Superior temporal gyrus (tissue), 1 donor: ENCODE results near the gene PIP5K1A.
"Not testable (repeated sequence)": the region's sequence is repeated elsewhere in the genome, so short reads cannot be mapped to it uniquely, and the experiment has no call there.

Experiments used
- DNase-seq: peaks from one replicate; pipeline ENCODE4 v3.0.0-alpha.2; 2016; ENCODE audit errors: extremely low spot score

The PIP5K1A gene, protein sequence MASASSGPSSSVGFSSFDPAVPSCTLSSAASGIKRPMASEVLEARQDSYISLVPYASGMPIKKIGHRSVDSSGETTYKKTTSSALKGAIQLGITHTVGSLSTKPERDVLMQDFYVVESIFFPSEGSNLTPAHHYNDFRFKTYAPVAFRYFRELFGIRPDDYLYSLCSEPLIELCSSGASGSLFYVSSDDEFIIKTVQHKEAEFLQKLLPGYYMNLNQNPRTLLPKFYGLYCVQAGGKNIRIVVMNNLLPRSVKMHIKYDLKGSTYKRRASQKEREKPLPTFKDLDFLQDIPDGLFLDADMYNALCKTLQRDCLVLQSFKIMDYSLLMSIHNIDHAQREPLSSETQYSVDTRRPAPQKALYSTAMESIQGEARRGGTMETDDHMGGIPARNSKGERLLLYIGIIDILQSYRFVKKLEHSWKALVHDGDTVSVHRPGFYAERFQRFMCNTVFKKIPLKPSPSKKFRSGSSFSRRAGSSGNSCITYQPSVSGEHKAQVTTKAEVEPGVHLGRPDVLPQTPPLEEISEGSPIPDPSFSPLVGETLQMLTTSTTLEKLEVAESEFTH

DNA sequence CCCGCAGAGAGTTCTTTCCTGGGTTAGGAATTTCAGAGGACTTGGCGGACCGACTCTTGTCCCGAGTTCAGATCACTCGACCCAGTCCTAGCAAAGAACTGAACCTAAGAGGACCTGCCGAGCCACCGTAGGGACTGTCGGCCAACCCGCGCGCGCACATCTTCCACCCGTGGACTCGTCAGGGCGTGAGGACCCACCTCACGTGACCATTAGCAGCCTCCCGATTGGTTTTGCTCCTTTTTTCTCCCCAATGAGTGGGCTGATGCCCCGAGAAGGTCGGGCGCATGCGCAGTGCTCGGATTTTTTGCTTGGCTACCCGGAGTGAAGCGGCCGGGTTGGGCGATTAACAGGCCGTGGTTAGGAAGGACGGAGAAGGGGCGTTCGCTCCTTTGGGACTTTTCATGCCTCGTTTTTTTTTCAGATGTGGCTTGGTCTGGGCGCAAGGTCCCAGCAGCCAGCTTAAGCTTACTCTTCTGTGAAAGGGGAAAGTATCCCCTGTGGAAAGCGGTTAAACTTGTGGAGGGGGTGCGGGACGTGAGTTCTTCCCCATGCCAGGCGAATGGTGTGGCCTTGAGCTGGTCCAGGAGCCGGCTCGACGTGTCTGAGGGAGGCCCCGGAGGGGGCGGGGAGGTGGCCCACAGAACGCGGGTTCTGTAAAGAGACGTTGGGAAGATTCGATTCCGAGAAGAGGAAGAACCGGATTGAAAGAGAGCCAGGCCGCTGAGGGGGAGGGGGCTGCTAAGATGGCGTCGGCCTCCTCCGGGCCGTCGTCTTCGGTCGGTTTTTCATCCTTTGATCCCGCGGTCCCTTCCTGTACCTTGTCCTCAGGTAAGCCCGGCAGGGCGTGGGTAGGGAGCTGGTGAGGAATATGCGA, at the start of gene PIP5K1A:
Gene PIP5K1A (plus strand): TSS at position 299 of the 874 bp plus-strand sequence. CDS start 445 bp downstream, at position 744.
- peak; percentile 100 for DNase-seq

DNA sequence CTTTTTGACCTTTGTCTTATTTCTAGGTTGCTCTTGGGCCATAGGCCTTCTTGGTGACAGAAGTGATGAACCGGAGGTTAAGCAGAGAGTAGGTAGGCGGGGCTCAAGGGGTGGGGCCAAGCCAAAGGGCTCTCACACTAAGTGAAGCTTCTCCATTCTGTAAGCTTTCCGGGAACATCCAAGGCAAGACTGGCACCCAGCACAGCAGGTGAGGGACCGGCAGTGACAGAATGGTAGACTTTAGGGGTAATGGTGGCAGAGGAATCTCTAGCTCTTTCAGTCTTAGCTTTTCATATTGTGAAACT, 41.9 kb upstream of the PIP5K1A start, which contains the start of gene TNFAIP8L2:
Gene TNFAIP8L2 (plus strand): TSS at position 135 of the 305 bp plus-strand sequence. CDS start 2,049 bp downstream, outside the sequence.
- DNase-seq: no peak

DNA sequence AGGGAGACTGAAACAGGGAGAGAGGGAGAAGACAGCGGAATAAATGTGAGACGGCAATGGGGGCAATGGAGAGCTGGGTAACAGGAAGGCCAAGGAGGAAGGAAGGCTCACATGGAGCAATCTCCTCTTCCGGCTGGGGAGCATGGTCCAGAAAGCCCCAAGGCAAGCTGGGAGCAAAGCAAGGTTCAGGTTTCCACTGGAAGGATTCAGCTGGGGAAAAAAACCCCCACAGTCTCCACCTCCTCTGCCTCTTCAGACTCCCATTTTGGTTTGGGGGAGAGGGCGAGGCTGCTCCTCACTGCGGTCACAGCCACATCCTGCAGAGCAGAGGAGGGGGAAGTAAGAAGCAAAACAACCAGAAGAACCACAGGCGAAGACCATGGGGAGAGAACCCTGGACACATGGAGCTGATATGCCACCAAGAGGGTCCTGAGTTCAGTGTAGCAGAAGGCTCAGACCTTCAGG, 41.3 kb upstream of the PIP5K1A start:
- DNase-seq: no peak

DNA sequence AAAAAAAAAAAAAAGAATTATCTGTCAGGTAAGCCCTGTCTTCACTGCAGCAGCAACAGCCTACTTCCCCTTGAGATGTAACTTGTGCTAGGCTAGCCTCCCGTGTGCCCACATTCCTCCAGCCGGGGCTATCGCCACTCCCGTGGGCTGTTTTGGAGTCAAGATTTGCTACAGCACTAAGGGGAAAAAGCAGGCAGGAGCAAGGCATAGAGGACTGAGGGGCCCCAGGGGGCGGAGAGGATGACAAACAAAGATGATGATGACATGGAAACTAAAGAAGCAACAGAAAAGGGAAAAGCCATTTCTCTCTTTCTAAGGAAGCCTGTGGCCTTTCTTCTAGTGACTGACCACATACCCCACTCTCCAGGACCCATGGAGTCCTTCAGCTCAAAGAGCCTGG, 40.0 kb upstream of the PIP5K1A start:
- no peak for DNase-seq

DNA sequence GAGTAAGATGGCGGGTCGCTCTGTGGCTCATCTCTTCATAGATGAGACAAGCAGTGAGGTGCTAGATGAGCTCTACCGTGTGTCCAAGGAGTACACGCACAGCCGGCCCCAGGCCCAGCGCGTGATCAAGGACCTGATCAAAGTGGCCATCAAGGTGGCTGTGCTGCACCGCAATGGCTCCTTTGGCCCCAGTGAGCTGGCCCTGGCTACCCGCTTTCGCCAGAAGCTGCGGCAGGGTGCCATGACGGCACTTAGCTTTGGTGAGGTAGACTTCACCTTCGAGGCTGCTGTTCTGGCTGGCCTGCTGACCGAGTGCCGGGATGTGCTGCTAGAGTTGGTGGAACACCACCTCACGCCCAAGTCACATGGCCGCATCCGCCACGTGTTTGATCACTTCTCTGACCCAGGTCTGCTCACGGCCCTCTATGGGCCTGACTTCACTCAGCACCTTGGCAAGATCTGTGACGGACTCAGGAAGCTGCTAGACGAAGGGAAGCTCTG, 39.6 kb upstream of the PIP5K1A start:
- DNase-seq: no peak

DNA sequence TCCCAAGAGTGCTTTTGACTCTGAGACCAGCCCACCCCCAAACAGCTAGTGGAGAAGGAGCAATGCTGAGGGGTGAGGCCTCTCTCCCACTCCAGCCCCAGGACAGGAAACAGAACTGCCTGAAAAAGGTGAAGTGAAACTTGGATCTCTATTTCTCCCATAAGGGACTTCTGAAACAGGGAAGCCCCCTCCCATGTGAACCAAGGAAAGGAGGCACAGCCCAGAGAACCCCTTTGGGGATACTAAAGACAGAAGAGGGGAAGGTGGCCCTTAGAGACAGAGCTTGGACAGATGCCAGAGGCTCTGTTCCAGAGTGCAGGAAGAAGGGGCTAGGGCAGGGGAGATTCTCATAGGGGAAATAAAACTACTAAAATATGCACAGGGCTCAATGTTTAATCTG, 39.0 kb upstream of the PIP5K1A start:
- DNase-seq: no peak

DNA sequence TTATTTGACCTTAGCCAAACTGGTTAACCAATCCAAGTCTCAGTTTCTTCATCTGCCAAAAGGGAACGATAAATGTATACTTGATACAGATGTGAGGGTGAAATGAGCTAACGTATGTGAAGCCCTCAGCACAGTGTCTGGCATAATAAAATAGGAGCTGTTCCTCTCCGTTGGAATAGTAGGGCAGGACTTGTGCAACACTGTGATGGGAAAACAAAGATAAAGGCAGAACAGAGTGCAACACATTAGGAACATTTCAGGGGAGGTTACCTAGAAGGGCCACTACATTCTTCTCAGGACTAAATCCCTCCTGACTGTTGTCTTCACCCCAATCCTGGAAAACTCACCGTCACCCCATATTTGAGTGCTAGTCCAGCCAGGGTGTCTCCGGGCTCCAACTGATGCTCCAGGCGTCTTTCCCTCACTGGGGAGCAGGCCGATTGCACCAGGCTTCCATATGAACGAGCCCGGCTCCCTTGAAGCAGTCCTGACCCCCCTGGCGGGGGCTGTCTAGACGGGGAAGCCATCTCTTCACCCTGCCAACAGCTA, 33.5 kb upstream of the PIP5K1A start:
- no peak for DNase-seq

DNA sequence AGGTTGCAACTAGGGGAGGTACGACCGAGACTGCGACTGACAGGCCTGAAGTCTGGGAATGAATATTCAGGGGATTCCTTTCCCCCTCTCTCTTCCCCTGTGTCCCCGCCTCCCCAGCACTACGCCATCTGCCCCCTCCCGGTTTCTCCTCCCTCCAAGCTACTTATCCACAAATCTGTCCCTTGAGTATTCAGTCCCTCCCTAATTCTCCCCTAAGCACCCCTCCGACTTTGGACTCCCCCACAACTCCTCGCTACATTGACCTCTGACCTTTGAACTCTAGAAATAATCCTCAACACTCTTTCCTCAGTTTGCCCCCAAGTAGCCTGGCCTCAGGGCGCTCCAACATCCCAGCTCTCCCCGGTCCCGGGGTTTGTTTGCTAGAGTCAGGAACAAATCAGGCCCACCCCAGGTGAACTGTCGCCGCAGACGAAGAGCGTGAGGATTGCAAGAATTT, 33.0 kb upstream of the PIP5K1A start:
- peak; percentile 63 for DNase-seq

DNA sequence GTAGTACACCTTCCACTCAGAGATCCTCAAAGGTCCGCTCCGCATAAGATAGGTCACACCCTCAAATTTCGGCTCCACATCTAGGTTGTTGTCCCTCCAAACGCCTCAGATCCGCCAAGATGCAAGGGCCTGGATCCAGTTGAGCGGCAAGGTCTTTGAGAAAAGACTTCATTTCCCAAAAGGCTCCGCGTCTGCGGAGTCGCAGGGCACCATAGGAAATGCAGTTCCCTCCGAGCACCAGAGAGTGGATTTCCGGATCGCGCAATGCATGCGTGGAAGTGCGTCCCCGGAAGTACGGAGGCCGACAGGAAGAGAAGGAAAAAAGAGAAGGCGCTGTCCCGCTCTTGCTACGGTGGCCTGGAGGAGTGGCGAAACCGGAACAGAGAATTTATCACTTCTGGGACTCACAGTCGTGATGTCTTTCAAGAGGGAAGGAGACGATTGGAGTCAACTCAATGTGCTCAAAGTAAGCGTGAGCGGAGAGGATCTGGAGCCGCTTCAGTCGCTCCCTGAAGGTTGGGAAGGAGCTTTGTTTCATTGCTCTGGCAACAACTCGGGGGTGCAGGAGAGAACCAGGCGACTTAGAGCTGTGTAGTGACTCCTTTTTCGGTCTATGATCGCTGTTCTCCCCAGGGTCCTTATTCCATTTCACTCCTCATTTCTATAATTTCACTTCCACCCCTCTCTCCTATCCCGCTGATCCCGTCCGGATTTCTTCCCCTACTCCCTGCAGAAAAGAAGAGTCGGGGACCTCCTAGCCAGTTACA, 32.4 kb upstream of the PIP5K1A start, which contains the start of the genes LYSMD1 and SCNM1:
Gene LYSMD1 (minus strand): TSS at position 165 of the 767 bp plus-strand sequence. CDS start 644 bp downstream, outside the sequence.
Gene SCNM1 (plus strand): TSS at position 407 of the 767 bp plus-strand sequence. CDS start 9 bp downstream, at position 416.
- DNase-seq: peak; percentile 100

DNA sequence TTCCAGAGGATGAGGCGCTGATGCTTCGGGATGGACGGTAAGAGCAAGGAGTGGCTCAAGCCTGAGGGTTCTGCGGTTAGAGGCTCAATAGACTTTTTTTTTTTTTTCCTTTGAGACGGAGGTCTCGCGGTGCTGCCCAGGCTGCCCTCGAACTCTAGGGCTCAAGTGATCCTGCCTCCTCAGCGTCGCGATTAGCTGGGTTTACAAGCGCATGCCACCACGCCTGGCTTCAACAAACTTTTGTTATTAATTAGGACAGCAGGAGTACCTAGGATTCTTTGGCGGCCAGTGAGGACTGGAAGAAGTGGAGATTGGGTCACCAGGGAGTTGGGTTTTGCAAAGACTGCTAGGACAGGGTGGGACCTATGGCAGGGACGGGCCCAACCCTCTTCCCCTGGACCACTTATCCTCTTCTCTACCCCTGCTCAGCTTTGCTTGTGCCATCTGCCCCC, 31.8 kb upstream of the PIP5K1A start:
- DNase-seq: no peak

DNA sequence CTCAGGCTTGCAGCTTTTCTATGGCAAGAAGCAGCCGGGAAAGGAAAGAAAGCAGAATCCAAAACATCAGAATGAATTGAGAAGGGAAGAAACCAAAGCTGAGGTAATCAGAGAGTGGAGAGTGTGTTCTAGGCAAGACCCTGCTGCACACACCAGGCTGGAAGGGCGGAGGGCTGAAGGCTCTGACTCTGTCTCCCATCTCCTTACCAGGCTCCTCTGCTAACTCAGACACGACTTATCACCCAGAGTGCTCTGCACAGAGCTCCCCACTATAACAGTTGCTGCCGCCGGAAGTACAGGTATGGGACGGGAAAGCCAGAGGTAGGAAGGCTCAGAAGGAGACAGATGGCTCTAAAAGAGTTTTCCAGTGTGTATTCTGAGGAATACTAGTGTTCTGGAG, 31.2 kb upstream of the PIP5K1A start:
- no peak for DNase-seq

DNA sequence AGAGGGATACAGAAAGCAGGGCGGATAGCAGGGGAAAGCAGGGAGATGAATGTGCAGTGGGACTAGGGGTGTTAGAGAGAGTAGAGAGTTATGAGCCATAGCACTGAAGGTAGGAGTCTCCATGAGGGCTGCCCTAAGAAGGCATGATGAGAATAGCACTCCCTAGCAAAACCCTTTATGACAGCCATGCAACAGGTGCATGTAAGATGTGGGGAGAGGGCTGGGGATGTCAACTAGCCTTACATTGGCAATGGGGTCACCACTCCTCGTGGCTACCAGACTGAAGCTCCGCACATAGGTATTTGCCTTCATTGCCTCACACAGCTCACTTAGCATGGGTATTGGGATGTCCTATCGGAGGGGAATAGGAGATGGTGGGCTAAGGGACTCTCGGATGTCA, 27.2 kb upstream of the PIP5K1A start:
- DNase-seq: no peak

DNA sequence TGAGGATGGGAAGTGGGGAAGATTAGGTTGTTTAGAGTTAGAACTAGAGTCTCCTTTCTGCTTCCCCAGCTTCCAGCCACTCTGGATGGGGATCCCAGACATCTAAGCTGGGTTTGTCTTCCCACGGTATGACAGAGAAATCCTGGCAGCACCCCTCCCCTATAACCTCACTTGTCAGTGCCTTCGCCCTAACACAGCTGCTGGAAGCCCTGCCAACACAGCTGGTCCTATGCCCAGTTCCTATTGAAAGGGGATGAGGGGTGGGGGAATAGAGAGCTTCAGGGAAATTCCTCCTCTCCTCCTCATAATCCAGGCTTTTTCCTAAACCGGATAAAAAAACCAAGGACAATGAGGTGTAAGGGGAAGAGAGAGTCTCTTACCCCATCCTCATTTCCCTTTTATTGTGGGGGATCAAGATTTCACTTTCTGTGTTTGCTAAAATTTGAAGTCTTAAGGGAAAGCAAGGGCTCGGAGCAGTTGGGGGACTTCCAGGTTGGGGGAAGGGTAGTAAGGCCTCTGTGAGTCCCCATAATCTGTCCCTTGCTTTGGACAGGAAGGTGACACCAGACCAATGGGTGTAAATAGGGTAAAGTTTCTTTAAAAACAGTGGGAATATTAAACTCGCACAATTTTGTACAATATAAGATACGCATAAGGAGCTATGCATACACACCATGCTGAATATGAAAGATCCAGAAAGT, 23.2 kb upstream of the PIP5K1A start:
- peak; percentile 89 for DNase-seq

DNA sequence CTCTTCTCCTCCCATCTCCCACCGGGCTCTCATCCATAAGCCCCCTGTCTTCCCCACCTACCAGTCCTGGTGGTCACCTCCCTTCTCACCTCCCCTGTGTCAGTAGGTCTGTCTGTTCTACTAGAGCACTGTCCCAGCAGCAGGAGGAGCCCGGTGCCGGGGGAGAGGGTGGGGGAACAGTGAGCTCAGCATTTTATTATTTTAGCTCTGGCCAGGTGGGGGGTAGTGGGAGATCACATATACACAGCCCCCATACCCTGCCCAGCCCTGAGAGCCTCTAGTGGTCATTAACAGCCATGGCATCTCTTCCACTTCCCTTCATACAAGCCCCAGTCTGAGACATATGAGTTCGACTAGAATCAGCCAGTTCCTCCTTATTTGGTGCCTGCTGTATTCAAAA, 22.5 kb upstream of the PIP5K1A start, which contains the start of gene TMOD4:
Gene TMOD4 (minus strand): TSS at position 119 of the 400 bp plus-strand sequence. CDS start 1,106 bp downstream, outside the sequence.
- no peak for DNase-seq

DNA sequence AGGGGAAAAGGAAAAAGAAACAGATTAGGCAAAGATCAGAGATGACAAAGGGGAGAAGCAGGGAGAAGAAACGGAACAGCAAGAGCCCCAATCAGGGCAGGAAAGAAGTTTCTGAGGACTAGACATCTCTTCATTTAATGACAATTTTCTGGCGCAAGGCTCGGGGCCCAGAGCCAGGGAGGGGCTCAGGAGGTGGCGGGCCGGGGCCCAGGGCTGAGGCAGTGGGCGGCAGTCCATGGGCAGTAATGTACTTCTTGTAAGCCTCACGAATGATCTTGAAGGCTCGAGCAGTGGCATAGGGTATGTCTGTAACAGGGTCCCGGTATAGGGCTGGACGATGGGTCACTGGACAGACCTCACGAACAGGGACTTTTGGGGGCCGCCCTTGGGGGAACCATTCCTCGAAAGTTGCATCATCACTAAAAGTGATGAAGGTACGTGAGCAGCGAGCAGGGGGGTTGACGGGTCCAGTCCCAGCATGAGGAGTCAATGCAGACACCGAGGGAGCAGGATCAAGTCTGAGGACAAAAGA, 21.8 kb upstream of the PIP5K1A start:
- no peak for DNase-seq

DNA sequence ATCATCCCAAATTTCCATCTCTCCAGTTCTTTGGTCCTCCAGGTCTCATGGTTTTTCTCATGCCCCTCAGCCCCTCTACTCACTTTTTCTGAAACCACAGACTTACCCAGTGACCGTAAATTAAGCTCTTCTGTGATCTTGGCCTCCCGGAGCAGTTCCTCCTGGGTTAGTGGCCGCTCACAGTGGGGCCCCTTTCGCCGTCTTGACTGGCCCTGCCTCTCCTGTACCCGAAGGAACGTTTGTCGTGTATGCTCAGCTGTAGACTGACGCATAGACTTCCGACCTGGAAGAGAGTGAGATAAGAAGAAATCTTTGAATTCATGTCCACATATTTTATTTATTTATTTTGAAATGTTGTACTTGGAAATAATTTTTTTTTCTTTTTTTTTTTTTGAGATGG, 14.1 kb upstream of the PIP5K1A start:
- no peak for DNase-seq

DNA sequence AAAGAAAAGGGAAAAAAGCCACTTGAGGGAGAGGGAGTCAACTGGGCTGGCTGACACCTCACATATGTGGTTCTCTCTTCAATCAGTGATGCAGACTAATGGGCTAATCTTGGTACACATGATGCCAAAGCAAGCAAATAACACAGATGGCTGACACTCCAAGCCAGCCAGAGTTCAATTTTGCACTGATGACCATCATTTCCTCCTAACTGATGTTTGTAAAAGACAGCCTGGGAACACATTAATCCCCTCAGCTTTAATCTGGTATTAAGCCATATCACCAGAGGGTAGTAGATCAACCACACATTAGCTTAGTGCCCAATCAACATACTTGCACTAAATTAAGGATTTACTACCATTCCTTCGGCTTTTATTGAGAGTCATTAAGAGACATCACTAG, 11.1 kb upstream of the PIP5K1A start:
- DNase-seq: no peak

DNA sequence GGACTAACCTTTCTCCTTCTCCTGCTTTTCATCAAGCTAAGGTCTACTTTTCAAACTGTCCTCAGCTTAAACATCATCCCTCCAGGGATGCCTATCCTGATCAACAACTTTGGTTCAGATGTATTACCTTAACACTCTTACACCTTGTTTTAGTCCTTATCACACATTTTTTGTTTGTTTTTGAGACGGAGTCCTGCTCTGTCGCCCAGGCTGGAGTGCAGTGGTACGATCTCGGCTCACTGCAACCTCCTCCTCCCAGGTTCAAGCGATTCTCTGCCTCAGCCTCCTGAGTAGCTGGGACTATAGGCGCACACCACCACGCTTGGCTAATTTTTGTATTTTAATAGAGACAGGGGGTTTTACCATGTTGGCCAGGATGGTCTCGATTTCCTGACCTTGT, 9.7 kb upstream of the PIP5K1A start:
- DNase-seq: not testable (repeated sequence)

DNA sequence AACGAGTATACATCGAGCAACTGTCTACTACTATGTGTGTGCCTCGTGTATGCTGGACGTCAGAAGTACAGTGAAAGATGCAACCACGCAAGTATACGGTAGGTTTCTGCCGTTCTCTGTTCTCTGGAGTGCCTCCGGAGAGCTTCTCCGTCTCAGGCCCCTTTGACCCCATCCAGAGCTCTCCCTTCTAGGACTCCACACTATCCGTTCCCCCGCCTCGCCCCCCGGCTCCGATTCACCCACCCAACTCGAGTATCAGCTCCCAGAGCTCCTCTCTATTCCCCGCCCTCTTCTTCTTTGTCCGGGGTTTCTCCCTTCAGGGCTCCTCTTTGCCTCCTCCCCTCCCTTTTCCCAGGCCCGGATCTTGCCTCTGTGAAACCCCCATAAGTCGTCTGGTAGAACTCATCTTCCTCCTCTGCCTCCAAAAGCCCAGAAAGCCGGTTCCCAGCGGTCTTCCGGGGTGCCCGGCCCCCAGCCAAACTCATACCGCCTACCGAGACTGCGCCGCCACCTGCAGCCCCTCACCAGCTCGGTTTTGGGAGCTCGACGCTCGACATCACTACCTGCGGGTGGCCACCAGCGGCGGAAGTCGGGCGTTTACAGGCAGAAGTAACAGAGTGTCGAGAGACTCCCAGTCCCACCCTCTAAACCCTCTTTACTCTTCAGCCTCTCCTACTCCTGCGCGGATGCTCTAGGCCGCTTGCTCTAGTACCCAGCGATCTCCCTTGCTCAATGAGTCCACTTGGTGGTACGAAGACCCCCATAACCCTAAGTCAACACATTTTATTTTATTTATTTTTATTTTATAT, 8.5 kb upstream of the PIP5K1A start, which contains the start of gene VPS72:
Gene VPS72 (minus strand): TSS at position 561 of the 809 bp plus-strand sequence. CDS start 76 bp downstream, at position 485.
- peak; percentile 91 for DNase-seq
